Activated naive CD8-positive, alpha-beta T cell (primary cell): ENCODE measurements around the gene TLCD2.
A peak's percentile ranks its signal among the peaks of the same experiment; 100 is the strongest.
"Not testable (repeated sequence)": the region's sequence is repeated elsewhere in the genome, so short reads cannot be mapped to it uniquely, and the experiment has no call there.

Experiments used
- H3K27ac Mint-ChIP-seq: one replicate; pipeline ENCODE4 v1.8.0; 2021; ENCODE audit warnings: mixed read lengths
- H3K27me3 Mint-ChIP-seq: one replicate; pipeline ENCODE4 v1.8.0; 2021; ENCODE audit warnings: mixed read lengths
- H3K36me3 Mint-ChIP-seq: one replicate; pipeline ENCODE4 v1.8.0; 2021; ENCODE audit warnings: mixed read lengths
- H3K4me1 Mint-ChIP-seq: one replicate; pipeline ENCODE4 v1.8.0; 2021; ENCODE audit warnings: low read depth, mixed read lengths
- H3K4me3 Mint-ChIP-seq: one replicate; pipeline ENCODE4 v1.8.0; 2021; ENCODE audit warnings: mild to moderate bottlenecking, mixed read lengths
- H3K9me3 Mint-ChIP-seq: one replicate; pipeline ENCODE4 v1.8.0; 2021; ENCODE audit warnings: low read depth, mixed read lengths

Gene TLCD2

GRCh38 chr17:1714427-1714979, 4.3 kb upstream of the TLCD2 start:
- Mint-ChIP-seq H3K9me3 (no peaks in the 10 kb centered on the region), H3K4me3 (peak overlapping the region; percentile 68), H3K36me3 (no peaks in the 10 kb centered on the region), H3K4me1 (peaks cover 35% of the 10 kb centered on the region), H3K27ac (no peak overlapping the region), H3K27me3 (peaks cover 1% of the 10 kb centered on the region)

- peaks cover 37% of the 10 kb centered on the region for H3K4me1 Mint-ChIP-seq
- peaks cover 1% of the 10 kb centered on the region for H3K27me3 Mint-ChIP-seq
- no peaks in the 10 kb centered on the region for H3K9me3 Mint-ChIP-seq
- no peaks in the 10 kb centered on the region for H3K36me3 Mint-ChIP-seq
- no peak overlapping the region for H3K27ac Mint-ChIP-seq
- H3K4me3 Mint-ChIP-seq, result peak overlapping the region; percentile 57
Observed at GRCh38 chr17:1713878-1714426, 3.8 kb upstream of the TLCD2 start.

GRCh38 chr17:1713160-1713877, 3.1 kb upstream of the TLCD2 start:
- Mint-ChIP-seq H3K4me1 (peaks cover 39% of the 10 kb centered on the region), H3K27ac (no peak overlapping the region), H3K4me3 (no peak overlapping the region), H3K36me3 (no peaks in the 10 kb centered on the region), H3K27me3 (peaks cover 1% of the 10 kb centered on the region), H3K9me3 (no peaks in the 10 kb centered on the region)

- H3K4me3 Mint-ChIP-seq, result no peak overlapping the region
- no peaks in the 10 kb centered on the region for H3K36me3 Mint-ChIP-seq
- peaks cover 29% of the 10 kb centered on the region for H3K4me1 Mint-ChIP-seq
- H3K27ac Mint-ChIP-seq, result no peak overlapping the region
- H3K9me3 Mint-ChIP-seq, result no peaks in the 10 kb centered on the region
- peaks cover 2% of the 10 kb centered on the region for H3K27me3 Mint-ChIP-seq
Observed at GRCh38 chr17:1712271-1712670, 2.1 kb upstream of the TLCD2 start.

- no peaks in the 10 kb centered on the region for H3K36me3 Mint-ChIP-seq
- peaks cover 4% of the 10 kb centered on the region for H3K27me3 Mint-ChIP-seq
- H3K9me3 Mint-ChIP-seq, result no peaks in the 10 kb centered on the region
- no peak overlapping the region for H3K27ac Mint-ChIP-seq
- peak overlapping the region; percentile 44 for H3K4me3 Mint-ChIP-seq
- peaks cover 25% of the 10 kb centered on the region for H3K4me1 Mint-ChIP-seq
Observed at GRCh38 chr17:1711804-1712203, 1.6 kb upstream of the TLCD2 start.

GRCh38 chr17:1710807-1711553, 803 bp upstream of the TLCD2 start:
- H3K36me3 Mint-ChIP-seq, result no peaks in the 10 kb centered on the region
- H3K4me1 Mint-ChIP-seq, result peaks cover 25% of the 10 kb centered on the region
- peak overlapping the region; percentile 74 for H3K4me3 Mint-ChIP-seq
- H3K27ac Mint-ChIP-seq, result peak overlapping the region; percentile 6
- peaks cover 4% of the 10 kb centered on the region for H3K27me3 Mint-ChIP-seq
- no peaks in the 10 kb centered on the region for H3K9me3 Mint-ChIP-seq

GRCh38 chr17:1709403-1709951, 700 bp downstream of the TLCD2 start:
- H3K36me3 Mint-ChIP-seq, result no peaks in the 10 kb centered on the region
- H3K4me3 Mint-ChIP-seq, result peak overlapping the region; percentile 52

GRCh38 chr17:1708791-1709346, 1.3 kb downstream of the TLCD2 start:
- not testable (repeated sequence) for H3K36me3 Mint-ChIP-seq, H3K27ac Mint-ChIP-seq, H3K9me3 Mint-ChIP-seq, H3K27me3 Mint-ChIP-seq
- Mint-ChIP-seq H3K4me3 (peak overlapping the region; percentile 52), H3K4me1 (peaks cover 18% of the 10 kb centered on the region)

More at GRCh38 chr17:1709403-1709951, 700 bp downstream of the TLCD2 start:
- Mint-ChIP-seq H3K27ac (no peak overlapping the region), H3K9me3 (no peaks in the 10 kb centered on the region), H3K4me1 (peaks cover 21% of the 10 kb centered on the region), H3K27me3 (peaks cover 4% of the 10 kb centered on the region)

GRCh38 chr17:1707107-1707506, 3.1 kb downstream of the TLCD2 start:
- Mint-ChIP-seq H3K9me3 (no peaks in the 10 kb centered on the region), H3K4me3 (no peak overlapping the region), H3K36me3 (no peaks in the 10 kb centered on the region), H3K4me1 (peaks cover 16% of the 10 kb centered on the region), H3K27me3 (peaks cover 3% of the 10 kb centered on the region), H3K27ac (no peak overlapping the region)

GRCh38 chr17:1705004-1705403, 5.2 kb downstream of the TLCD2 start:
- Mint-ChIP-seq H3K9me3 (no peaks in the 10 kb centered on the region), H3K36me3 (no peaks in the 10 kb centered on the region), H3K27ac (no peak overlapping the region), H3K27me3 (peaks cover 3% of the 10 kb centered on the region), H3K4me1 (peaks cover 3% of the 10 kb centered on the region), H3K4me3 (no peak overlapping the region)

GRCh38 chr17:1703063-1703462, 7.1 kb downstream of the TLCD2 start:
- Mint-ChIP-seq H3K4me3 (no peak overlapping the region), H3K4me1 (no peaks in the 10 kb centered on the region), H3K27me3 (peaks cover 3% of the 10 kb centered on the region), H3K27ac (peak overlapping the region; percentile 23), H3K36me3 (no peaks in the 10 kb centered on the region), H3K9me3 (no peaks in the 10 kb centered on the region)

- H3K27me3 Mint-ChIP-seq, H3K4me3 Mint-ChIP-seq, H3K27ac Mint-ChIP-seq, H3K4me1 Mint-ChIP-seq, H3K9me3 Mint-ChIP-seq, H3K36me3 Mint-ChIP-seq: not testable (repeated sequence)
Observed at GRCh38 chr17:1699891-1700290, 10.3 kb downstream of the TLCD2 start.

GRCh38 chr17:1697681-1698080, 12.5 kb downstream of the TLCD2 start:
- Mint-ChIP-seq H3K4me1 (no peaks in the 10 kb centered on the region), H3K36me3 (no peaks in the 10 kb centered on the region), H3K27me3 (peaks cover 3% of the 10 kb centered on the region), H3K9me3 (no peaks in the 10 kb centered on the region), H3K4me3 (no peak overlapping the region), H3K27ac (no peak overlapping the region)

GRCh38 chr17:1695365-1695764, 14.8 kb downstream of the TLCD2 start:
- Mint-ChIP-seq H3K4me1 (no peaks in the 10 kb centered on the region), H3K9me3 (no peaks in the 10 kb centered on the region), H3K27me3 (peaks cover 7% of the 10 kb centered on the region), H3K27ac (no peak overlapping the region), H3K4me3 (no peak overlapping the region), H3K36me3 (no peaks in the 10 kb centered on the region)

GRCh38 chr17:1693339-1693738, 16.8 kb downstream of the TLCD2 start:
- H3K27ac Mint-ChIP-seq, result no peak overlapping the region
- no peak overlapping the region for H3K4me3 Mint-ChIP-seq
- no peaks in the 10 kb centered on the region for H3K9me3 Mint-ChIP-seq
- no peaks in the 10 kb centered on the region for H3K36me3 Mint-ChIP-seq
- no peaks in the 10 kb centered on the region for H3K4me1 Mint-ChIP-seq
- peaks cover 7% of the 10 kb centered on the region for H3K27me3 Mint-ChIP-seq
